ENCODE measurements around the gene TBC1D24.
A peak's percentile ranks its signal among the peaks of the same experiment; 100 is the strongest.

Gene TBC1D24

DNA sequence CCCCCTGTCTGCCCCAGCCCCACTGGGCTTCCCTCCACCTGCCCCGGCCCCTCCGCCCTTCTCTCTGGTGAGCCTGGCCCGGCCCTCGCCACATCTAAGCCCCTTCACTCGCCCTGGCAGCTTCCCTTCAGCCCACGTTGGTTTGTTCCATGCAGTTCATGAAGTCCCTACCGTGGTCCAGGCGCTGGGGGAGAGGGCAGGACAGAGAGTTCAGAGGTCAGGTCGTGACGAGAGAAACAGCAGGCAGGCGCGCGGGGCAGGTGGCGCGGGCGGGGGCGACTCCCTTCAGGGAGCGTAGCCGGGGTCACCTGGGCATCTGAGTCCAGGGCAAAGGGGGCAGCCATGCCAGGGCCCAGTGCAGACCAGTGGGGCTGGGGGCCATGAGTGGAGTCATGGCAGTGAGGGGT lies 23.9 kb upstream of the TBC1D24 start:
- DNase-seq (ENCODE audit: low spot score): no peak

DNA sequence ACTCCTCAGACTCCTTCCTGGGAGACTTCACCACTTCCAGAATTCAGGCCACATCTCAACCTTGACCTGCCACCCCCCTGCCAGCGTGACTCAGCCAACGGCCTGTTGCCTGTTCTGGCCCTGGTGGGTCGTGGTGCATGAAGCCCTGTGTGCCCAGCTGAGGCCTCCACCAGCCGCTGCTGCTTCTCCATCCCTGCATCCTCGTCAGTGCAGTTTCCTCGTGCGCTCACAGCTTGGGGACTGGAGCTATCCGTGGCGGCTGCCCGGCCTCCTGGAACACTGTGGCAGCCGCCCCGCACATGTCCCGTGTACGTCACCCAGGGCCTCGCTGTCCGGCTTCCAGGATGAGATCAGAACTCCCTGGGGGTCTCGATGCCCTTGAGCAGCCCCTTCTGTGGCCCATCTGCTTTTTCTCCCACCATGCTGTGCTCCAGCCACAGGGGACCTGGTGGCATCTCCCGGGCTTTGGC lies 23.0 kb upstream of the TBC1D24 start:
- no peak for DNase-seq (ENCODE audit: low spot score)

DNA sequence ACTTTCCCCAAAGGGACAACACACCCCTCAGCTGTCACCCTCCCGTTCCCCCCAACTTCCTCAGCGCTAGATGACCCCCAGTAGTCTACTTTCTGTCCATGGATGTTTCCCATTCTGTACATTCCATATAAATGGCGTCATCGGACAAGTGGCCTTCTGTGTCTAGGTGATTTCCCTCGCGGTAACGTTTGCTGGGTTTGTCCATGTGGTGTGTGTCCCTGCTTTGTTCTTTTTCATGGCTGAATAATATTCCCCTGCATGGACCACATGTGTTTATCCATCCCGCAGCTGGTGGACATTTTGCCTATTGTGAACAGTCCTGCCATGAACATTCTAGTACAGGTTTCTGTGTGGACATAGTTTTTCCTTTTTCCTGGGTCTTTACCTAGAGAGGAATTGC lies 22.3 kb upstream of the TBC1D24 start:
- DNase-seq (ENCODE audit: low spot score): no peak

DNA sequence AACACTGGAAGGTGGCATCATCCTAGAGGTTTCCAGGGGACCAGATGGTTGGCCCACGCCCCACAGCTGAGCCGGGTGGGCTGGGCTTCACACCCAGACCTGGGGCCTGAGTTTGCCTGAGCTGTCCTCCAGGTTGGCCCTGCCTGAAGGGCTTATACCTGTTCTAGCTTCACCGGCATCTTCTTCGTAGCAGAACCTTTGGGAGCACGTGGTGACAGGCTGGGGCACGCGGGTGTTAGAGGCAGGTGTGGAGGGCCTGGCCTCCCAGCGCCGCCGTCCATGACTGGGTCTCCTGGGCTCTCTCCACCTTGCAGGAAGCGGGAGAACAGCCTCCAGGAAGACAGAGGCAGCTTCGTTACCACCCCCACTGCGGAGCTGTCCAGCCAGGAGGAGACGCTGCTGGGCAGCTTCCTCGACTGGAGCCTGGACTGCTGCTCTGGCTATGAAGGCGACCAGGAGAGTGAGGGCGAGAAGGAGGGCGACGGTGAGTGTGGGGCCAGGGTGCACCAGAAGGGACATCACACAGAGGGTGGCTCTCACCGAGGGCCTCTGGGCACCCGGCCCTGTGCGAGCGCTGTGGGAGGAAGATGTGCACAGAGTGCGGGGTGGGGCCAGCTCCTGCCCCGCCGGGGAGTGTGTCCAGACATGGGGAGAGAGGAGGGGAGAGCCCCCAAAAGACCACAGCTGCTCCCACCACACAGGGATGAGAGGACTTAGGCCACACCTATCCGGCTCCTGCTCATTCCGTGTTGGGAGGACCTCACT lies 19.7 kb upstream of the TBC1D24 start:
- DNase-seq (ENCODE audit: low spot score): no peak

DNA sequence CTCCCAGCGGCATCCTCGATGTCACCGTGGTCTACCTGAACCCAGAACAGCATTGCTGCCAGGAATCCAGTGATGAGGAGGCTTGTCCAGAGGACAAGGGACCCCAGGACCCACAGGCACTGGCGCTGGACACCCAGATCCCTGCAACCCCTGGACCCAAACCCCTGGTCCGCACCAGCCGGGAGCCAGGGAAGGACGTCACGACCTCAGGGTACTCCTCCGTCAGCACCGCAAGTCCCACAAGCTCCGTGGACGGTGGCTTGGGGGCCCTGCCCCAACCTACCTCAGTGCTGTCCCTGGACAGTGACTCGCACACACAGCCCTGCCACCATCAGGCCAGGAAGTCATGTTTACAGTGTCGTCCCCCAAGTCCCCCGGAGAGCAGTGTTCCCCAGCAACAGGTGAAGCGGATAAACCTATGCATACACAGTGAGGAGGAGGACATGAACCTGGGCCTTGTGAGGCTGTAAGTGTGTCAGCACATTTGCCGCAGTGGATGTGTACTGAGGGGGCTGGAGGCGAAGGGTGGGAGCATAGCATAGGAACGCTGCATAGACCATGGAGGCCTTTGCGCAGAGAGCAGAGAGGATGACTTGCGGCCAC lies 18.3 kb upstream of the TBC1D24 start:
- no peak for DNase-seq (ENCODE audit: low spot score)

DNA sequence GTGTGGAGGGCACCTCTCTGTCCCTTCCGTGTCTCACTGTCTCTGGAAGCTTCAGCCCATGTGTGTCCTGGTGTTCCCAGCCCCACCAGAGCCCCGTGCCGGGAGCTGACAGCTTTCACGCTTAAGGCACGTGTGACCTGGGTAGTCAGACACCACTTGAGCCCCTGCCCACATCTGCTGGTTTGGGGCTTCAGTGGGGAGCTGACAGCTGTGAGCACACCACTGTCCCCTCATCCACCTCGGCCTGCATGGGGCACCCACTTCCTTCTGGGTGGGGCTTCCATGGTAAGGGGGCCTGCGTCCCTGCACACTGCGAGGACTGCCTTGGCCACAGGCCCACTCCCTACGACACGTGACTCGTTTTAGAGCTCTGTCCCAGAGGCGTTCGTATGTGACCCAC lies 17.7 kb upstream of the TBC1D24 start:
- no peak for DNase-seq (ENCODE audit: low spot score)

DNA sequence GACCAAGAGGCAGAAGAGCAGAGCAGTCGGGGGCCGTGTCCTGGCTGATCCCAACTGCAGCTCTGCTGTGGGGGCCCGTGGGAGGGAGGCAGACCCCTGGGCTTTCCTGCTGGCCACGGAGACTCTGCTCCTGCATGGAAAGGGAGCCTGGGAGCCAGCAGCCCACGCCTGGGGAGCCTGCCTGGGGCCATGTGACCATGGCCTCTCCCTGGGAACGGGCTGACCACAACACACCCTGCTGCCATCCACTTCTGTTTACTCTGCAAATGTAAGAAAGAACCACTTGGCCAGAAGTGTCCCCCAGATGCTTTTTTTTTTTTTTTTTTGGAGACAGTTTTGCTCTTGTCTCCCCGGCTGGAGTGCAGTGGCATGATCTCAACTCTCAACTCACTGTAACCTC lies 17.0 kb upstream of the TBC1D24 start:
- DNase-seq (ENCODE audit: low spot score): no peak

DNA sequence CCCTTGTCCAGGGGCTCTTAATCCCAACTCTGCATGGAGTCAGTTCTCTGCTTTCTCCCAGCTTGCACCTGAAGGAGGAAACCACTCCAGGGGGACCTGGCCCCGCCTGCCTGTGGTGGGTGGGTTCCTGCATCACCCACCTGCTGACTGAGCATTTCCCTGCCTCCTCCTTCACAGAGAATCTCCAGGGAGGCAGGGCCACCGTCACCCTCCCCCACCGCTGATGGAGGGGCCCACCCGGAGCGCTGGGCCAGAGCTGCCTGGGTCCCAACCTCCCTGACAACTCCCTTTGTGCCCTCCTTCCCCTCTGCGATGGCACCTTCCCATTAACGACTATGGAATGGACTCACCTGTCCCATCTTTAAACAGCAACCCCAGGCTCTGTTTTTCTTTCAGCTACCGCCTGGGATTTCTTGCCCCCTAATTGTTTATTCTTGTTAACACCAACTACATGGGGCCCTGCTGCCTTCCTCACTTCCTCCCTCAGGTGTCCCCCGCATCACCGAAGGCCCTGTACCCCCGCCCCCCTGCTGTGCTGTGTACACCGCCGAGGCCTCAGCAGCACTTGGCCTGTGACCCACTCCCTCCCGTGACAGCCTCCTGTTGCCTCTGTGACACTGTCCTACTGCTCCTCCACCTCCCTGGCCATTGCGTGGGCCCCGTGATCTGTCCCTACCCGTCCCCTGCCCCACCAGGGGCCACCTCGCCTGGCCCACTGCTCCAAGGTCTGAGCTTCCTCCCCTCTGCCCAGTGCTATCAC lies 15.9 kb upstream of the TBC1D24 start:
- DNase-seq (ENCODE audit: low spot score): no peak

DNA sequence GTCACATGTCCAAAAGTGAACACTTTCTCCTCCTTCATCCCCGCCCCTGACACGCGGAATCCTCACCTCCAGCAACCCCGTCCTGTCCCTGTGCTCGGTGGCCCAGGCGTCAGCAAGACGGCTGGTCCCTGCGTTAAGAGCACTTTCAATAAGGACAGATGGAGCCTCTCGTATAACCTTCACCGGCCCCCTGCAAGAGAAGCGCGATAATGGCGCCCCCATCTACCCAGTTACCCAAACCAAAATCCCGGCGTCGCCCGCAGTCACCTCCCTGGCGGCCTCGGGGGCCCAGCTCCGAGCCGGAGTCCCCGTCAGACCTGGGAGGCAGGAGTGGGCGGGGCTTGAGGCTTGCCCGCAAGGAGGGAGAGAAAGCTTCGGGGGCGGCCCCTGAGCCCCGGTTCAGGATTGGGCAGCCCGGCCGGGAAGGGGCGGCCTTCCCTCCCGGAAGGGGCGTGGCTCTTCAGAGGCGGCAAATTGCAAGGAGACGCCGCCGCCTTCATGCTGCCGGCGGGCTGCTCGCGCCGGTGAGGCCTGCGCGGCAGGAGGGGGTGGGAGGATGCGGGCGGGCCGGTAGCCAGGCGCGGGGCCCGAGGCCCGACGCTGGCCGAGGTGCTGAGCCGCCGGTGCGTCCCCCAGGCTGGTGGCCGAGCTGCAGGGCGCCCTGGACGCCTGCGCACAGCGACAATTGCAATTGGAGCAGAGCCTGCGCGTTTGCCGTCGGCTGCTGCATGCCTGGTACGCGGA lies 15.1 kb upstream of the TBC1D24 start, which contains the start of gene TEDC2:
TEDC2 (plus strand) TSS at position 463 of the 744 bp plus-strand sequence; CDS start at position 499, 36 bp downstream.
- peak; percentile 97 for DNase-seq (ENCODE audit: low spot score)

DNA sequence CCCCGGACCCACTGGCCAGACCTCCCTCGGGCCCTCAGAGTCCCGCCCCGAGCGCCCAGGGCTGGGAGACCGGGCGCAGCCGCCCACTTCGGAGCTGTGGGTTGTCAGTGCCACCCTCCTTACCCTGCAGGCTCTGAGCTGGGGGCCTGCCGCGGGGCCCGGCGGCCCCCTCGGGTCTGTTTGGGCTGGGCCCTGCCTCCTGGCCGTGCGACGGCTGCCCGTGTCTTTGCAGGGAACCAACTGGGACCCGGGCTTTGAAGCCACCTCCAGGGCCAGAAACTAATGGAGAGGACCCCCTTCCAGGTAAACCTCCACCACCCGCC lies 14.6 kb upstream of the TBC1D24 start:
- no peak for DNase-seq (ENCODE audit: low spot score)

DNA sequence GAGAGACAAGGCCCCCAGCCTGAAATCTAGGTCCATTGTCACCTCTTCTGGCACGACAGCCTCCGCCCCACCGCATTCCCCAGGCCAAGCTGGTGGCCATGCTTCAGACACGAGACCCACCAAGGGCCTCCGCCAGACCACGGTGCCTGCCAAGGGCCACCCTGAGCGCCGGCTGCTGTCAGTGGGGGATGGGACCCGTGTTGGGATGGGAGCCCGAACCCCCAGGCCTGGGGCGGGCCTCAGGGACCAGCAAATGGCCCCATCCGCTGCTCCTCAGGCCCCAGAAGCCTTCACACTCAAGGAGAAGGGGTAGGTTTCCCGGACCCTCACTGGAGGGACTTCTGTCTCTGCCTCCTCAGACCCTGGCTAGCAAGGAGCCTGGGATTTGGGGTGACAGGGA lies 14.0 kb upstream of the TBC1D24 start:
- DNase-seq (ENCODE audit: low spot score): no peak

DNA sequence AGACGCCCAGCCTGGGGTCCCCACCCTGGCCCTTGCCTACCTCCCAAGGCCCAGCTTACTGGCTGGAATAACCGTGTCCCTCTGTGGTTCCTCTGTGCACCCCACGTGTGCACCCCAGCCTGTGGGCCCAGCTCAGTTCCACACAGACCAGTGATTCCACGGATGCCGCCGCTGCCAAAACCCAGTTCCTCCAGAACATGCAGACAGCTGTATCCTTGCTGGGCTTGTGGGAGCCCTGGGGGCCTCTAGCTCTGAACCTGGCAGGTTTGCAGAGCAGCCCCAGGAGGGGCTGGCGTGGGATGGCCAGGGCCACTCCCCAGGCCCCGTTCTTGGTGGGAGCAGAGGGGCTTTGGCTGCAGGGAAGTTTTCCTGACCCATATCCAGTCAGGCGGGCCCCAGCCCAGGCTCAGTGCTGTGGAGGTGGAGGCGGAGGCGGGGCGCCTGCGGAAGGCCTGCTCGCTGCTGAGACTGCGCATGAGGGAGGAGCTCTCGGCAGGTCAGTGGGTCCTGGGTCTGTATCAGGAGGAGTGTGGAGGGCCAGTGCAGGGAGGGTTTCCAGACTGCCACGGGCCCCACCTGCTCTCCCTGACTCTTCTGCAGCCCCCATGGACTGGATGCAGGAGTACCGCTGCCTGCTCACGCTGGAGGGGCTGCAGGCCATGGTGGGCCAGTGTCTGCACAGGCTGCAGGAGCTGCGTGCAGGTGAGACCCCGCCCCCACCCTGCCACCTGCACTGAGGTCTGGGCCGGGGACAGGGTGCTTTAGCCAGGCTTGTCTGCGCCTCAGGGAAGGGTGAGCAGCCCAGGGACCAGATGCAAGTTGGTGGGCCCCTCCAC lies 12.7 kb upstream of the TBC1D24 start:
- no peak for DNase-seq (ENCODE audit: low spot score)

DNA sequence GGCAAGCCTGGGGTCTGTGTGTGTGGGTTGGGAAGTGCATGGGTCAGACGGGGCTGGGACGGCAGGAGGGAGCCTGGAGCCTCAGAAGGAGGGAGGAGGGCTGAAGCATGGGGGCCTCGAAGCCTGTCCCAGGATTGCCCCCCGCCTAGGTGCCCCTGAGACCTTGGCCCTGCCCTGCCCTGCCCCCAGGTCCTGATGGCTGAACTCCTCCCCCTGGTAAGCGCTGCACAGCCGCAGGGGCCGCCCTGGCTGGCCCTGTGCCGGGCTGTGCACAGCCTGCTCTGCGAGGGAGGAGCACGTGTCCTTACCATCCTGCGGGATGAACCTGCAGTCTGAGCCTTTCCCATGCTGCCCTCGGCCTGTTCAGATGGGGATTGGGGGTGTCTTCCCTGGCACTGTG lies 10.6 kb upstream of the TBC1D24 start:
- DNase-seq (ENCODE audit: low spot score): no peak

DNA sequence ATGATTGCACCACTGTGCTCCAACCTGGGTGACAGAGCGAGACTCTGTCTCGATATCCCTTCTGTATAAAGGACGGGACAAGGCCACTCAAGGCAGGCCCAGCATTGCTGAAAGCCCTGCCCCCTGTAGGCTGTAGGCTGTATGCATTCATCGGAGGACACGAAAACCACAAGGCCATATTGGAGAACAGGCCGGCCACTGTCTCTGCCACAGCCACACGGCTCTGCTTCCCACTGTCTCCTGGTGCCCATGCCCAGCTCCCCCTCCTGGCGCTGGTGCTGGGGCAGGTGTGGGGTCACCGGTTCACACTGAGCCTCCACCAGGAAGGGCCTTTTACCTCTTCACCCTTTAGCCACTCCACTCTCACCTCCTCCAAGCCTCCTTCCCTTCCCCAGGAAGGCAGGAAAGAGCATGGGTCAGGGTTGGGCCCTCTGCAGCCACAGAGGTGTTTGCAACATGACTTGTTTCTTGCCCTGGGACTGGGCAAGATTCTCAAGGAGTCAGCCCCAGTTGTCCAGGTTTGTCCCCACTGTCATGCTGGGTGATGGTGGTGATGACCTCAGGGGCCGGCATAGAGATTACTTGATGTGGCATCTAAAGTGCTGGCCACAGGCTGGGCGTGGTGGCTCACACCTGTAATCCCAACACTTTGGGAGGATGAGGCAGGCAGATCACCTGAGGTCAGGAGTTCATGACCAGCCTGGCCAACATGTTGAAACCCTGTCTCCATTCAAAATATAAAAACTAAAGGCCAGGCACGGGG lies 9.1 kb upstream of the TBC1D24 start:
- DNase-seq (ENCODE audit: low spot score): no peak

DNA sequence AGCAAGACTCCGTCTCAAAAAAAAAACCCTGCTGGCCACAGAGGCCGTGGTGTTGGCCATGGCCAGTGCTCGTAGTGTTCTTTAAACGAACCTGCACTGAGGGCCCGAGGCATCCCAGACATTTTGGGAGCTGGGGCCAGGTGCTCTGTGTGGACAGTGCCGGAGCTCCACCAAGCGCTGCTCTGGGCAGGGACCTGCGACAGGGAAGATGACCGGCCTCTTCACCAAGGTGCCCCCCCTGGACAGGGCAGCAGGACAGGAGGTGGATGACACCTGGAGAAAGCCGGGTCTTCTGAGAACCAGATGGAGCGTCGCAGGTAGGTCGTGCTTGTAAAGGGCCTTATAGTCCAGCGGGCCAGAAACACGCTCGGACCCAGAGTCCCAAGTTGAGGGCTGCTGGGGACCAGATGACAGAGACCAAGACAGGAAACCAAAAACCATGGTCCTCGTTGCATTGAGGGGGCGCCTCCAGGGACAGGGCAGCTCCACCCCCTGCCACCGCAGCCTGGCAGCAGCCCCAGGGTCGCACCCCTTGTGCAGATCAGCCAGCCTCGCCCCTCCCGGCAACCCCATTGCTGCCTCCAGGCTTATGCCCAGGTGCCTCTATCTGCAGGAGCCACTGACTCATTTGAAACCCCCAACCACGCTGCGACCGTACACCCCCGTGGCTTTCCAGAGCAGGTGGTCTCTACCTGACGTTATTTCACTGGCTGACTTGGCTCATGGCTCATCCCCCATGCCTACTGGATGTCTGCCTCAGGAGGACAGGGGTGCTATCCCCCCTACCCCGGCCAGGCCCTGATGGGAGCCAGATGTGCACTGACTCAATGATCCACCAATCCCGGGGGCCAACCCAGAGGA lies 8.0 kb upstream of the TBC1D24 start:
- no peak for DNase-seq (ENCODE audit: low spot score)

DNA sequence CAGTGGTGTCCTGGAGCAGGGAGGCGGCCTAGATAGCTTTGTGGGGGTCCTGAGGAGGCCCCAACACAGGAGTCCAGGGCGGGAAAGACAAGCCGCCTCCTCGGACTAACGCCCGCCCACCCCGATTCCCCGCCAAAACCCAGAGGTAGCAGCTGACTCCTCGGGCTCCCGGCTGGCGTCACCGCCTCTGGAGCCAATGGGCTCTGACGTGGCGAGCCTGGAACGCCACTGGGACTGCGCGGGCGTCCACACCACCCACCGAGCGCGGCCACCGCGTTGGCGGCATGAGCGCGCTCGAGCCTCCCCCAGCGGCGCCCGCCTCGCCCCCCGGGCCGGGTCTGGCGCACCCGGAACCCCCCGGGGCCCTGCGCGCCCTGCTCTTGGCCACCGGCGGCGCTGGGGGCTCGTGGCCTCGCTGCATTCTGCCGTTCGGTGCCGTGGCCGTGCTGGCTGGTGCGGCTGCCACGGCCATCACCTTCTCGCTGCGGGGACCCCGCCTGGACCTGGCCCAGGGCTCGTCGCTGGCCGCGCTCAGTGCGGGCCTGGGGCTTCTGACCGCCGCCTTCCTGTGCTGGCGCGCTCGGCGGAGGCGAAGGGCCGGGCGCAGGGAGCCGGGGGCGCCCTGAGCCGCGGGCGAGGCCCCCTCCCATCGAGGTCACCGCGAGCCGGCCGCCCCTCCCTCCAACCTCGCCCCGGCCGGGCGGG lies 7.2 kb upstream of the TBC1D24 start:
- peak; percentile 41 for DNase-seq (ENCODE audit: low spot score)

DNA sequence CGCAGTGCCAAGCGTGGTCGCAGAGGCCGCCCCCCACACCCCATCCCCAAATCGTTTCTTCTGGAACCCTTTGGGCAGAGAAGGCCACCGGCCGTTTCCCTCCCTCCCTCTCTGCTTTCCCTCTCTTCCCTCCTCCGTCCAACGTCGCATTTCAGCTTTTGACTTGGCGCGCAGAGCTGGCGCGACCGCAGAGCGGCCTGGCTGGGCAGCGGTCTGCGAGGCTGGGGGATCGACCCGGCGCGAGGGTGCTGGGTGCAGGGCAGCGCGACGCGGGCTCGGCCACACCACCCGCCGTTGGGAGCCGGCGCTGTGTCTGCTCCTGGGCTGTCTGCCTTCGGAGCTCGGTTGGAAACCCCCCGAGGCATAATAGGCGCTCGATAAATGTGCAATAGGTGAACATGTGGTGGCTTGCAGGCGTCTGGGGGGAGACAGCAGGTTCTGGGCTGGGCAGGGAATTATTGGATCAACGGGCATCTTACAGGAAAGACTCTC lies 6.6 kb upstream of the TBC1D24 start:
- DNase-seq (ENCODE audit: low spot score): no peak

DNA sequence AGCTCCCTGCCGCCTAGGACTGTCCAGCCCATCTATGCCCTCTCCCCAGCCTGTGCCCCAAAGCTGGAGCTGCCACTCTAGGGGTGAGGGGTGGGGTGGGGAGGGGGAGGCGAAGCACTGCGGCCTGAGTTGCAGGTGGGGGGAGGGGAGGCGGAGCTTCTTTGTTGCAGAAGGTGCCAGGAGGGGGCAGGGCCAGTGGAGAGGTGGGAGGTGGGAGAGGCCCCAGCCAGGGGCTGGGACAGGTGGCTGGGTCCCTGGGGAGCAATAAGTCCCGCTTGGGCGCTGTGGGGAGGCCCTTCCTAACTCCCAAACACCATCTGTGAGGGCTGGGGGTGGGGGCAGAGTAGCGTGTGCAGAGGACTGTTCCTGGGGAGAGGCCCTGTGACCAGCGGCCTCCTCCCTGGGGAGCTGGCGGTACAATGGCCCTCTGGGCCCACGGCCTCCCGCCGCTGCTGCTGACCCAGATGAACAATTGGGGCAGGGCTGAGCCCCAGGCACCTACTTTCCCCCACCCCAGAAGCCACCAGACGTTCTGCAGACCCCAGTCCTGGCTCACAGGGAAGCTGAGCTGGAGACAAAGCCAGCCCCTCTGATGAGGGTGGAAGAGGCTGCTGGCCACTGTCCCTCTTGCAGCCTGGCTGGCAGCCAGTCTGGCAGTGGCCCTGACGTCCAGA lies 6.1 kb upstream of the TBC1D24 start:
- no peak for DNase-seq (ENCODE audit: low spot score)

All from hematopoietic multipotent progenitor cell treated with erythropoietin and hydrocortisone succinate and interleukin-3 and kit ligand, for 15 days (in vitro differentiated cells).